Spleen (tissue), 11 donors: Measurements from ENCODE around the gene C10orf67. TPM values are rescaled to one million over a fixed set of nuclear protein-coding genes. Genes with fewer than 3 reads are reported as not detected.

Source experiments
- DNase-seq: peaks from one replicate; pipeline ENCODE4 v3.0.0-alpha.2; 2020
- H3K27ac ChIP-seq, 8 donors: fragments of 200-600 bp; sonication (generic) in 7 of 8; 1 replicate in 4 of 8; 2 replicates in 4 of 8; pipeline versions ENCODE4 v1.5.0 to v1.8.0; 2016 to 2021; ENCODE audit warnings: inconsistent platforms in 4 of 8, mild to moderate bottlenecking in 4 of 8, moderate library complexity in 1 of 8
- H3K27me3 ChIP-seq, 7 donors: fragments of 200-600 bp; sonication (generic) in 6 of 7; replicated peaks in 1 of 7; 1 replicate in 4 of 7; 2 replicates in 3 of 7; pipeline versions ENCODE4 v1.5.0 to v1.8.0; 2016 to 2021; ENCODE audit warnings: inconsistent platforms in 3 of 7, mild to moderate bottlenecking in 1 of 7
- H3K36me3 ChIP-seq, 6 donors: fragments of 200-600 bp; sonication (generic) in 5 of 6; 1 replicate in 4 of 6; 2 replicates in 2 of 6; pipeline versions ENCODE4 v1.5.0 to v1.8.0; 2016 to 2021; ENCODE audit warnings: inconsistent platforms in 2 of 6
- H3K4me1 ChIP-seq, 6 donors: fragments of 200-600 bp; sonication (generic) in 5 of 6; 1 replicate in 3 of 6; 2 replicates in 3 of 6; pipeline versions ENCODE4 v1.5.0 to v1.8.0; 2016 to 2021; ENCODE audit warnings: inconsistent platforms in 3 of 6
- H3K4me3 ChIP-seq, 8 donors: fragments of 200-600 bp; sonication (generic) in 7 of 8; 1 replicate in 4 of 8; 2 replicates in 4 of 8; pipeline versions ENCODE4 v1.5.0 to v1.8.0; 2016 to 2021; ENCODE audit warnings: inconsistent platforms in 4 of 8, mild to moderate bottlenecking in 4 of 8, moderate library complexity in 2 of 8
- H3K9me3 ChIP-seq, 8 donors: fragments of 200-600 bp; sonication (generic) in 7 of 8; 1 replicate in 4 of 8; 2 replicates in 4 of 8; pipeline versions ENCODE4 v1.5.0 to v1.8.0; 2016 to 2021; ENCODE audit warnings: inconsistent platforms in 4 of 8
- POLR2A ChIP-seq, 3 donors: fragments of 450-650 bp; IDR thresholded peaks; one replicate each; pipeline ENCODE4 v1.5.1; 2017; ENCODE audit warnings: antibody characterized with exemption in 3 of 3, mild to moderate bottlenecking in 1 of 3
- POLR2AphosphoS5 ChIP-seq, 3 donors: sonication (generic); formaldehyde crosslinking; IDR thresholded peaks; one replicate each; pipeline ENCODE4 v1.5.1; 2017; ENCODE audit warnings: antibody characterized with exemption in 3 of 3
- WGBS, 5 donors: extraction: QIAGEN DNeasy Blood & Tissue Kit in 3 of 5; methylation state at CpG; one replicate each; pipeline versions ENCODE4 v1.1.5 to v1.1.7; 2013 to 2018; 5-methylcytosine and 5-hydroxymethylcytosine counted together
- intact Hi-C: fragments of 100-400 bp; cut with DNase I; formaldehyde crosslinking; loops from one replicate; pipeline ENCODE4 v1.15.0; 2023; ENCODE audit warnings: low total_unique reads
- polyA plus RNA-seq, 3 donors: library from polyadenylated mRNA; stranded (reverse); fragments of 200-250 nt; gene quantifications; one replicate each; pipeline ENCODE4 v1.2.1, GENCODE V29; 2013
- total RNA-seq, 7 donors: library from RNA; depleted of rRNA in 3 of 7; stranded (reverse); fragments of >200 nt in 3 of 7; fragmentation: NEBNext Ultra II Directional in 4 of 7; extraction: Animal tissue kit (Norgen Biotek cat#: 25700) in 4 of 7; gene quantifications; one replicate each; pipeline versions ENCODE4 v1.1.0 to v1.2.1, GENCODE V29; 2016 to 2021
- TF ChIP-seq, protein P1 (sequence below), 11 experiments: fragments of 200-600 bp in 7 of 11; fragments of 450-650 bp in 4 of 11; sonication (generic) in 4 of 11; IDR thresholded peaks in 8 of 11; conservative IDR thresholded peaks in 3 of 11; 1 replicate in 7 of 11; 2 replicates in 4 of 11; pipeline versions ENCODE4 v1.4.0 to v1.8.0; 2016 to 2021; ENCODE audit warnings: antibody characterized with exemption in 11 of 11, inconsistent platforms in 4 of 11, mild to moderate bottlenecking in 1 of 11
- donor health status: healthy with polysubstance abuse.
- donor health status: DM: no; HTN: no; CAD: no; lungs with moderate emphysema.
- donor health status: DM: no; HTN: no; CAD: no.
- donor health status: Bipolar disorder and iron deficiency.
- donor health status: healthy.
- donor health status: DM: no; HTN: no; CAD: no.
- donor health status: DM: yes; HTN: yes; CAD: no.

The C10orf67 gene
- total and polyA plus RNA-seq, 10 donors = 0.02 to 0.32 (median 0.21) TPM; not detected in 4

DNA sequence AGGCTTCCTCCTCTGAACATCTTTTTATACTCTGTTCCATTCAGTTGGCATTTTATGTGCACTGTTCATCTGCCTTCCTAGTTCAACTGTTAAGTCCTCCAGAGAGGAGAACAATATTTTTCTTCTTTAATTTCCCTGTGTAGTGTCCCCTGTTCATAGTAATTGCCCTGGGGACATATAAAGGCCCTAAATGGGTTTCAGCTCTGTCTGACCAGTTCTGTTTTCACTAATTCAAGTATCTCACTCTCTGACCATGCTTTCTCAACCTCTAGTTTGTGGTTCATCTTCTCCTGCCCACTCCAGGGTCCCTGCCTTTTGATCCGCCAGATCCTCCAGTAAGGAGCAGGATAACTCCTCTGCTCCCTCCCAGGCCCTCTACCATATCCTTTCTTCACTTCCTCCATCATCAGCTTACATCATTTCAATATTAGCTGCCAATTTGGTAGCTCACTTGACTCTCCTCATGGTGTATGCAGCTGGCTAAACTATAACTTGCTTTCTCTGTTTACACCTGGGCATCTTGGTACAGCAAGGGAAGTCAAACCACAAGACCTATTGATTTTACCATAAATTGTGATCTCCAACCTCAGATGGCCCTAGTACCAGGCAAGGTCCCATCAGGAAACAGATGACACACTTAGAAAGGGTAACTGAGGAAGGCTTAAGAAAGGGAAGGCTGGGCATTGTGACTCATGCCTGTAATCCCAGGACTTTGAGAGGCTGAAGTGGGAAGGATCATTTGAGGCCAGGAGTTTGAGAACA is 17.7 kb upstream of the C10orf67 start:
- TF ChIP-seq, protein P1, sequence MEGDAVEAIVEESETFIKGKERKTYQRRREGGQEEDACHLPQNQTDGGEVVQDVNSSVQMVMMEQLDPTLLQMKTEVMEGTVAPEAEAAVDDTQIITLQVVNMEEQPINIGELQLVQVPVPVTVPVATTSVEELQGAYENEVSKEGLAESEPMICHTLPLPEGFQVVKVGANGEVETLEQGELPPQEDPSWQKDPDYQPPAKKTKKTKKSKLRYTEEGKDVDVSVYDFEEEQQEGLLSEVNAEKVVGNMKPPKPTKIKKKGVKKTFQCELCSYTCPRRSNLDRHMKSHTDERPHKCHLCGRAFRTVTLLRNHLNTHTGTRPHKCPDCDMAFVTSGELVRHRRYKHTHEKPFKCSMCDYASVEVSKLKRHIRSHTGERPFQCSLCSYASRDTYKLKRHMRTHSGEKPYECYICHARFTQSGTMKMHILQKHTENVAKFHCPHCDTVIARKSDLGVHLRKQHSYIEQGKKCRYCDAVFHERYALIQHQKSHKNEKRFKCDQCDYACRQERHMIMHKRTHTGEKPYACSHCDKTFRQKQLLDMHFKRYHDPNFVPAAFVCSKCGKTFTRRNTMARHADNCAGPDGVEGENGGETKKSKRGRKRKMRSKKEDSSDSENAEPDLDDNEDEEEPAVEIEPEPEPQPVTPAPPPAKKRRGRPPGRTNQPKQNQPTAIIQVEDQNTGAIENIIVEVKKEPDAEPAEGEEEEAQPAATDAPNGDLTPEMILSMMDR (IDR thresholded peaks at IDR 0.05 in 8 of 11, conservative IDR thresholded peaks at IDR 0.05 in 3 of 11) = no peak
- no peak for TF ChIP-seq POLR2A (IDR thresholded peaks at IDR 0.05)
- no peak for TF ChIP-seq POLR2AphosphoS5 (IDR thresholded peaks at IDR 0.05)
- Histone ChIP-seq H3K4me1 (peaks cover 0 to 6% (median 0%) of the 10 kb centered on the region in 6 donors), H3K36me3 (no peaks in the 10 kb centered on the region), H3K27me3 (peaks cover 0 to 14% (median 0%) of the 10 kb centered on the region in 7 donors), H3K27ac (no peak overlapping the region), H3K9me3 (no peaks in the 10 kb centered on the region), H3K4me3 (no peak overlapping the region)
- WGBS, 5 donors = 76 to 95% (median 81%) methylated on average over 1 of the region's 1 CpG
- no peak for DNase-seq
- intact Hi-C loops = no loop called here

DNA sequence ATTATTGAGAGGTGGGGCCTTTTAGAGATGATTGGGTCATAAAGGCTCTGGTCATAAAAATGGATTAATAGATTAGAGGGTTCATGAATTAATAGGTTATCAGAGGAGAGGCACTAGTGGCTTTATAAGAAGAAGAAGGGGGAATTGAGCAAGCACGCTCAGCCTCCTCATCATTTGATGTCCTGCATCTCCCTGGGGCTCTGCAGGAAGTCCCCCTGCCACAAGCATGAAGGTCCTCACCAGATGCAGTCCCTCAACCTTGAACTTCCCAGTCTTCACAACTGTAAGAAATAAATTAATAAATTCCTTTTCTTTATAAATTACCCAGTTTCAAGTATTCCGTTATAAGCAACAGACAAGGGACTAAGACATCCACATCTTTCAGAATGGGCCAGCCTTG is 17.1 kb upstream of the C10orf67 start:
- no peak for DNase-seq
- WGBS, 5 donors = 74 to 87% (median 79%) methylated on average over 2 of the region's 2 CpGs
- no peak overlapping the region for H3K27ac ChIP-seq
- peaks cover 0 to 6% (median 0%) of the 10 kb centered on the region in 6 donors for H3K4me1 ChIP-seq
- H3K4me3 ChIP-seq = no peak overlapping the region
- peaks cover 0 to 14% (median 0%) of the 10 kb centered on the region in 7 donors for H3K27me3 ChIP-seq
- no peaks in the 10 kb centered on the region for H3K9me3 ChIP-seq
- TF ChIP-seq, protein P1 (IDR thresholded peaks at IDR 0.05 in 8 of 11, conservative IDR thresholded peaks at IDR 0.05 in 3 of 11) = no peak
- TF ChIP-seq POLR2A (IDR thresholded peaks at IDR 0.05) (no peak), POLR2AphosphoS5 (IDR thresholded peaks at IDR 0.05) (no peak)
- intact Hi-C loops = no loop called here
- H3K36me3 ChIP-seq = no peaks in the 10 kb centered on the region

DNA sequence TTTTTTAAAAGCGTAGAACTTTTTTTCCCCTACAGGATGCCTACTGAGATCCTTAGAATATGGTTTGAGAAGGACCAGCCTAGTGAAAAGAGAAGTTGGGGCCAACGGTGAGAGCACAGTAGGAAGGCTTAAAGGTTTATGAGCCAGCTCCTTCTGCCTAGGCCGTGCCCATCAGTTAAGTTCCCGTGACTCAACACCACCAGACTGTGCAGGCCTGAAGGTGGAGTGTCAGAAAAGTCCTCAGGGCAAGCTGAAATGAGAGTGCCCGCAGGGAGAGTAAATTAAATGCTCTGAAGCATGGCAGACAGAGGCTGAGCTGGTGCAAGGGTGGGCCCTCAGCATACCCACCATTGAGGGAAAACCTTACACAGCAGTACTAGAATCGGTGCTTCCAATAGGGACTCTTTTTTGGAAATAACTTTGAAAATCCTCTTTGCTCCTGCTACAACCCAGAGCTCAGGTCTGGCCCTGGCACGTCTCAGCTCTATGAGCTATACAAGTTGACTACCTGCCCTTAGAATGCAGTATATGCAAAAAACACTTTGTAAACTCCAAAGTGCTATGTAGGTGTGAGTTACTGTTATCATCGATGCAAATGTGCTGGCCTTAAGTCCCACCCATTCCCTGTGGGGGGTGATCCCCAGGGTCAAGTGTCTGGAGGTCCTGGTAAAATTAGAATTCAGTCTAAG is 15.2 kb upstream of the C10orf67 start:
- intact Hi-C loops = no loop called here
- H3K27ac ChIP-seq = no peak overlapping the region
- 79 to 85% (median 82%) methylated on average over 8 of the region's 8 CpGs for WGBS, 5 donors

More for the DNA sequence above, 15.2 kb upstream of the C10orf67 start:
- TF ChIP-seq, protein P1 (IDR thresholded peaks at IDR 0.05 in 8 of 11, conservative IDR thresholded peaks at IDR 0.05 in 3 of 11) = no peak
- TF ChIP-seq POLR2AphosphoS5 (IDR thresholded peaks at IDR 0.05) = no peak
- no peak for TF ChIP-seq POLR2A (IDR thresholded peaks at IDR 0.05)
- H3K9me3 ChIP-seq = no peaks in the 10 kb centered on the region
- peaks cover 0 to 6% (median 0%) of the 10 kb centered on the region in 6 donors for H3K4me1 ChIP-seq
- no peak overlapping the region for H3K4me3 ChIP-seq
- H3K36me3 ChIP-seq = no peaks in the 10 kb centered on the region
- H3K27me3 ChIP-seq = peaks cover 0 to 11% (median 0%) of the 10 kb centered on the region in 7 donors
- DNase-seq = no peak
